GM23248 (cell line): ENCODE results near the gene KLC1.

ENCODE experiments used
- EZH2 ChIP-seq: fragments of 200-600 bp; sonication (generic); IDR thresholded peaks from 2 replicates; pipeline ENCODE4 v1.6.1; 2018; ENCODE audit warnings: antibody characterized with exemption, mild to moderate bottlenecking; ENCODE audit not compliant: insufficient read depth, poor library complexity, severe bottlenecking
- EZH2phosphoT487 ChIP-seq: fragments of 200-600 bp; sonication (generic); IDR thresholded peaks from 2 replicates; pipeline ENCODE4 v1.6.1; 2018; ENCODE audit warnings: antibody characterized with exemption, moderate library complexity, mild to moderate bottlenecking, low read depth; ENCODE audit not compliant: insufficient read depth

DNA sequence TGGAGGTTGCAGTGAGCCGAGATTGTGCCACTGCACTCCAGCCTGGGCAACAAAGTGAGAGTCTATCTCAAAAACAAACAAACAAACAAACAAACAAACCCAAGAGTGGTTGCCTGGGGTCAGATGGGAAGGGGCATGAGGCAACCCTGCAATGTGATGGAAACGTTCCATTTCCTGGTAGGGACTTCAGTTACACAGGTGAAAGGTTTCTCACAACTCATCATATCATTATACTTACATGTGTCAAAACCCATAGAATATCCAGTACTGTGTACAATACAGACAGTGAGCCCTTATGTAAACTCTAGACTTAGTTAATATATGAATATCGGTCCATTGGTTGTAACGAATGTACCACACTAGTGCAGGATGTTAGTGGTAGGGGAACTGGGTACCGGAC is 7.2 kb upstream of the KLC1 start:
- no peak for TF ChIP-seq EZH2phosphoT487
- no peak for TF ChIP-seq EZH2
